HG03342 (cell line): ENCODE data around the gene TTLL6.

Experiments used
- ATAC-seq: cut with Tn5 transposase; IDR thresholded peaks from one replicate; pipeline ENCODE4 v1.9.1; 2021; ENCODE audit warnings: mild to moderate bottlenecking, moderate library complexity; ENCODE audit not compliant: unreplicated experiment

The TTLL6 gene

GRCh38 chr17:48738803-48739526, 78.1 kb downstream of the TTLL6 start:
- no peak for ATAC-seq

- no peak for ATAC-seq
These were observed 78.6 kb downstream of the TTLL6 start for GRCh38 chr17:48738424-48738802.

GRCh38 chr17:48737330-48738043, 79.5 kb downstream of the TTLL6 start:
- ATAC-seq = no peak

GRCh38 chr17:48735062-48735351, 82.0 kb downstream of the TTLL6 start:
- no peak for ATAC-seq

- ATAC-seq = no peak
These were observed 82.5 kb downstream of the TTLL6 start for GRCh38 chr17:48734333-48735061.

- ATAC-seq = no peak
These were observed 83.2 kb downstream of the TTLL6 start for GRCh38 chr17:48733632-48734328.

- ATAC-seq = no peak
These were observed 84.1 kb downstream of the TTLL6 start for GRCh38 chr17:48732688-48733629.

- no peak for ATAC-seq
These were observed 85.7 kb downstream of the TTLL6 start for GRCh38 chr17:48731355-48731754.

GRCh38 chr17:48730240-48730550, 86.8 kb downstream of the TTLL6 start:
- ATAC-seq = no peak

- ATAC-seq = no peak
These were observed 87.4 kb downstream of the TTLL6 start for GRCh38 chr17:48729335-48730239.

- no peak for ATAC-seq
These were observed 88.5 kb downstream of the TTLL6 start, which contains the start of gene HOXB13 for GRCh38 chr17:48728232-48729231. Gene HOXB13, minus strand, starts transcription at chr17:48728750. Its CDS starts 157 bp downstream, at chr17:48728593.

- no peak for ATAC-seq
These were observed 89.4 kb downstream of the TTLL6 start for GRCh38 chr17:48727415-48728175.

- ATAC-seq = no peak
These were observed 90.1 kb downstream of the TTLL6 start for GRCh38 chr17:48726916-48727286.

- ATAC-seq = no peak
These were observed 90.7 kb downstream of the TTLL6 start for GRCh38 chr17:48726114-48726915.

GRCh38 chr17:48725288-48726064, 91.6 kb downstream of the TTLL6 start:
- no peak for ATAC-seq

- ATAC-seq = no peak
These were observed 92.1 kb downstream of the TTLL6 start for GRCh38 chr17:48725004-48725287.
